Hepatocyte (in vitro differentiated cells): ENCODE data around the gene NMNAT2.

Source experiments
- EZH2 ChIP-seq: fragments of 200-600 bp; sonication (generic); IDR thresholded peaks from 2 replicates; pipeline ENCODE4 v1.6.1; 2016; ENCODE audit warnings: antibody characterized with exemption, mild to moderate bottlenecking, borderline replicate concordance
- EZH2phosphoT487 ChIP-seq: fragments of 200-600 bp; sonication (generic); IDR thresholded peaks from one replicate; pipeline ENCODE4 v1.6.1; 2018; ENCODE audit warnings: antibody characterized with exemption, mild to moderate bottlenecking, low read depth, moderate library complexity; ENCODE audit not compliant: unreplicated experiment, severe bottlenecking
- TF ChIP-seq, protein P1 (sequence below): fragments of 200-600 bp; sonication (generic); IDR thresholded peaks from 2 replicates; pipeline ENCODE4 v1.5.1; 2016; ENCODE audit warnings: antibody characterized with exemption, mild to moderate bottlenecking; ENCODE audit not compliant: poor library complexity

DNA sequence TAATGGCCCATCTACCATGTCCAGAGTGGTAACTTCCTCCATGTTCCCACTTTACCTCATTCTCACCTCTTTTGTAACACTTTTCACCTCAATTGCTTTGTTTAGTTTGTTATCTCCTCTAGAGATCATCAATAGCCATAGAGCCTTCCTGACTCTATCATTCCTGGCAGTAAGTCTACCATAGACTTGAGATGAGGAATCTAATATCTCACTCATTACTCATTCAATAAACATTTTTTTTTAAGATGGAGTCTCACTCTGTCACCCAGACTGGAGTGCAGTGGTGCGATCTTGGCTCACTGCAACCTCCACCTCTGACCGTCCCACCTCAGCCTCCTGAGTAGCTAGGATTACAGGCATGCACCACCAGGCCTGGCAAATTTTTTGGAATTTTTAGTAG lies 7.1 kb downstream of the NMNAT2 start:
- TF ChIP-seq, protein P1, sequence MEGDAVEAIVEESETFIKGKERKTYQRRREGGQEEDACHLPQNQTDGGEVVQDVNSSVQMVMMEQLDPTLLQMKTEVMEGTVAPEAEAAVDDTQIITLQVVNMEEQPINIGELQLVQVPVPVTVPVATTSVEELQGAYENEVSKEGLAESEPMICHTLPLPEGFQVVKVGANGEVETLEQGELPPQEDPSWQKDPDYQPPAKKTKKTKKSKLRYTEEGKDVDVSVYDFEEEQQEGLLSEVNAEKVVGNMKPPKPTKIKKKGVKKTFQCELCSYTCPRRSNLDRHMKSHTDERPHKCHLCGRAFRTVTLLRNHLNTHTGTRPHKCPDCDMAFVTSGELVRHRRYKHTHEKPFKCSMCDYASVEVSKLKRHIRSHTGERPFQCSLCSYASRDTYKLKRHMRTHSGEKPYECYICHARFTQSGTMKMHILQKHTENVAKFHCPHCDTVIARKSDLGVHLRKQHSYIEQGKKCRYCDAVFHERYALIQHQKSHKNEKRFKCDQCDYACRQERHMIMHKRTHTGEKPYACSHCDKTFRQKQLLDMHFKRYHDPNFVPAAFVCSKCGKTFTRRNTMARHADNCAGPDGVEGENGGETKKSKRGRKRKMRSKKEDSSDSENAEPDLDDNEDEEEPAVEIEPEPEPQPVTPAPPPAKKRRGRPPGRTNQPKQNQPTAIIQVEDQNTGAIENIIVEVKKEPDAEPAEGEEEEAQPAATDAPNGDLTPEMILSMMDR, result no peak
- TF ChIP-seq EZH2phosphoT487 (no peak), EZH2 (no peak)
